Activated CD8-positive, alpha-beta memory T cell treated with anti-CD3 and anti-CD28 coated beads for 24 hours (primary cell): ENCODE data around the gene NFYC.
A peak's percentile ranks its signal among the peaks of the same experiment; 100 is the strongest.

Source experiments
- DNase-seq: peaks from one replicate; pipeline ENCODE4 v3.0.0-alpha.2; 2020

NFYC gene

DNA sequence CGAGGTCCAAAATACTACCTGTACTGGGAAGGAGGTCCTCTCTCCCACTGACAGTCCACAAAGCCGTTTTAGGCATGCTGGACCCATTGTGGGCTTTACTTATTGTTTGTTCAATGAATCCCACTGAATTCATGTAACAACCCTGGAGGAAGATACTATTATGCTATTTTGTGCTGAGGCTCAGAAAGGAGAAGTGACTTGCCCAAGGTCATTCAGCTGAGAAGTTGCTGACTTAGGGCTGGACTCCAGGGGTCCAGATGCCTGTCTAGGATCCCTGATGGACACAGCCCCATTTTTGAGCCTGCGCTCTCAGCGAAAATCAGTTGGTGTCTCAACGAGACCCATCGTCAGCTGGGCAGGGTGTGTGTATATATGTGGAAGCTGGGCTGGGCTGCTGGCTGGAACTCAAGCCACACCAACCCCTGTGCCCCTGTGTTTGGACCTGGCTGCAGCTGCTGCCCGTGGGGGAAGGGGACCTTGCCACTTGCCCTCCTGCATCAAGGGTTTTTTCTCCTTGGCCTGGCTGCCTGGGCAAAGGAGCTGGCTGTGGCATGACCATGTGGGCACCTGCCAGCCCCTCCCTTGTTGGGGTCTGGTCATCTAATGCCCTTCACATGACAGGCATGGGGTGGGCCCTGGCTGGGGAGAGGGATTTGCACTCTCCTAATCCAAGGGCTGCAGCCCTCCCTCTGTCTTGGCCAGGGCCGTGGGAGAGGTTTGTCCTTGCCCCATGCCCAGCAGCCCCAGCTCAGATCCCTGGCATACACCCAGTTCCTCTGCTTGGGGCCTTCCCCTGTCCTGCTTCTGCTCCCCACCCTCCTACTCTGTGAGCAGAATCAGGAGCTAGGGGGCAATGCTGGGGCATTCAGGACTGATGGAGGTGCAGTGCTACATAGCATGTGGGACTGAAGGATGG is 107.1 kb downstream of the NFYC start:
- DNase-seq: no peak

DNA sequence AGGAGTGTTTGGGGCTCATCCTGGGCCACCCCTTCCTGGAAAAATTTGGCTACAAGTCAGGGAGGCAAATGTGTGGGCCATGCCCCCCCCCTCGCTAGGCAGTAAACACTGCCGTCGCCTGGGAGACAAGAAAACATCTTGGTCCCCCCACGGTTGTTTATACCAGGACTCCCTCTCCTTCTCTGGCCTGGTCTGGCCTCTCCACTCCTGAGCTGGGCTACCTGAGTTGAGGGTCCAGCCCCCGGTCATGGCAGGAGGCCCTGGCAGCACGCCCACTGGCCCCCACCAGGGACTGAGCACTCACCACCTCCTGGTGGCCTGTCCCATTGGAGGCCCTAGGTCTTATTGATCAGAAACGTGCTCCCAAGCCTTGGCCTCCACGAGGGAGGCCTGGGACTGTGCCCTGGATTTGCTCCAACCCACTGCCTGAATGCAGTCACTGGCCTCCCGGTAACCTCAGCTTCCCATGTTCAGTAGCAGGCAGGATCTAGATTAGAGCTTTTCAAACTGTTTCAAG is 107.9 kb downstream of the NFYC start:
- DNase-seq: no peak

DNA sequence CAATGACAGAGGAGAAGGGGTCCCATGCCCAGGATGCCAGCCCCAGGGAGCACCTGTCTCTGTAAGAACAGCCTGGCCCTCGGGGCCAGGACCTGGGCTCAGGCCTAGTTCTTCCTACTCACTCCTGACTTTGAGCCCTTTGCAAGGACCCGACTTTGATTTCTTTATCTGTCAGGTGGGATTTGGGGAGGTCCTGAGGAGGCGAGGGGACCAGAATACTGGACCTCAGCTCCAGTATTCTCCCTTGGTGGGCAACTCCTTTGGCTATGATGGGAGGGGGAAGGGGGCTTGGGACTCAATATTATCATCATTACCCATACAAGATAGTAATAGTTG is 110.2 kb downstream of the NFYC start:
- DNase-seq: no peak

DNA sequence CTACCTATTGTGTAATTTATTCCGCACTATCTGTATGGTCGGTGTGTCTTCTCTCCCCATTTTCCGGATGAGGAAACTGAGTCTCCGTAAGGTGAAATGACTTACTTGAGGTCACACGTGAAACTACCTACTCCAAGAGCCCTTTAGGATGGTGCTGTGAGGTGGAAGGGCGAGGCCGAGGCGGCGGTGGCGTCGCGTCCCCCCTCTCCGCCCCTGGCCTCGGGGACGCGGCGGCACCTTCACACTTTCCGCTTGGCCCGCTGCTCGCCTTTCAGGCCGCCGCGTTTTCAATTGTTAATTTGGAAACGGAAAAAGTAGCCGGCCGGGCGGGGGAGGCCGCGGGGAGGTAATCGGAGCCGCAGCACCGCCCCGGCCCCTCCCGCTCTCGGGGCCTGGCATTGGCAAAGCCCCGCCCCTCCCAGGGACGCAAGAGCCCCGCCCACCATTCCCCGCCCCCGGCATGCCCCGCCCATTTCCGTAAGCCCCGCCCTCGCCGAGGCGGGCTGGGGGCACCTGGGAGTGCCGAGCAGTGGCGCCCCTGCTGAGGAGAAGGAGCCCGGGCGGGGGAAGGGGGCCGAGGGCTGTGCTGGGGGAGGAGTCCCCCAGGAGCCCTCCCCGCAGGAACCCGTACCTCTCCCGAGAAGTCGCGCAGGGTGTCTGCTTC is 110.7 kb downstream of the NFYC start:
- peak; percentile 90 for DNase-seq

DNA sequence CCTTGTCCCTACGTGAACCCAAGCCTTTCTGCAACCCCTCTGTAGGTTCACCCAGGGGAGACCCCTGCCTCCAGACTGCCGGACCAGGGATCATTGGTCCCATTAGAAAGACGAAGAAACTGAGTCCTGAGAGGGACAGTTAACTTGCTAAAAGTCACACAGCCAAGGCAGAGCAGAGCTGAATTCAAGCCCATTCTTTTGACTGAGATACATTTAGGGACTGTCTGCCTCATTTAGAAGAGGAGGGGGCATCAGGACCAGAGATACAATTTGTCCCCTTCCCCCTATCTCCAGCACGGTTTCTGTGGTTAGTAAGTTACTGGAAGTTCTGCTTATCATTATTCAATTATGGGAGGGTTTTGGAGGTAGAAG is 111.2 kb downstream of the NFYC start:
- DNase-seq: no peak

DNA sequence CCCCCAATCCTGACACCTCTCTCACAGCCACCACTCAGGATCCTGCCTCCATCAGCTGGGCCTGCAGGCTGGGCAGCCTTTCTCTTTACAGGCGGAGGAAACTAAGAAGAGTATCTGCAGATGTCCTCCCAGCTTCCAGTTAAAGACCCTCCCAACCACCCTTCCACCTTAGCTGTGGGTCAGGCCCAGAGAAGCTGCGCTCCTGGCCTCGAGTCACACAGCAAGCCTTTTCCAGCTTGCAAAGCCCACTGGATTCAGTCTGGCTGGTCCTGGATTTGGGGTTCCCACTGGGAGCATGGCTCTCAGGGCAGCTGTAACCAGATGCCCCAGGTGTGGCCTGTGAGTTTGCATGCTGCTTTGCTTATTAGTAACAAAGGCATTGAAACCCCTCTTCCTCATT is 111.9 kb downstream of the NFYC start:
- DNase-seq: no peak

DNA sequence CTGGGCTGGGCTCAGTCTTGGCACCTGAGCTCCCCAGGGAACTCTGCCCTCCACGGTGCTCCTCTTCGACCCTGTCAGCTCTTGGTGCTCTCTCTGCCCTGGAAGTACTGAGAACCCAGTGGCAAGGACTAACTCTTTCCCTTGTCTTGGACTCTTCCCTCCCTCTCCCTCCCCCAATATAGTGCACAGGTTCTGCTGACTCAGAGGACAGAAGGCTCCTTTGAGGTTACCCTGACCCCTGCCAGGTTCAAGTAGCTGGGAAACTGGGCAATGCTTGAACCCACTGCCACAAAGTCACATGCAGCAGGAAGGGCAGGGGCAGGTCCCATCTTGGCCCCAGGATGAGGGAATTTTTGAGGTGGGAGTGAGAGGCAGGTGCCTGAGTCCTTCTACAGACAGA is 112.4 kb downstream of the NFYC start:
- no peak for DNase-seq

DNA sequence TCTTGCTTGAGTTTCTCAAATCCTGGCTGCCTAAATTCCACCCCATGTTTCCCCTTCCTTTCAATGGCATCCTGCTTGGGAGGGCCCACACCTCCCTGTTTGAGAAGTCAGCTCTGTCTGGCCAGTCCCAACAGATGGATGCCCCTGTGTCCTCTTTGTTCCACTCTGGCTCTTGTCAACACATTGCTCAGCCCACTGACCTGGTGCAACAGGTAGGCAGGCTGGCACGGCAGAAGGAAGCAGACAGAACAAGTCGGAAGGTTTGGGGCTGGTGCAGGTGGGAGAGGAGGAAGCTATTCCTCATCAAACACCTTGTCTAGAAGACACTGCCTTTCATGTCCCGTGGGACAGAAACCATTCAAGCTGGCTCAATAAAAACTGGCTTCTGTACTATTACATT is 114.7 kb downstream of the NFYC start:
- no peak for DNase-seq

DNA sequence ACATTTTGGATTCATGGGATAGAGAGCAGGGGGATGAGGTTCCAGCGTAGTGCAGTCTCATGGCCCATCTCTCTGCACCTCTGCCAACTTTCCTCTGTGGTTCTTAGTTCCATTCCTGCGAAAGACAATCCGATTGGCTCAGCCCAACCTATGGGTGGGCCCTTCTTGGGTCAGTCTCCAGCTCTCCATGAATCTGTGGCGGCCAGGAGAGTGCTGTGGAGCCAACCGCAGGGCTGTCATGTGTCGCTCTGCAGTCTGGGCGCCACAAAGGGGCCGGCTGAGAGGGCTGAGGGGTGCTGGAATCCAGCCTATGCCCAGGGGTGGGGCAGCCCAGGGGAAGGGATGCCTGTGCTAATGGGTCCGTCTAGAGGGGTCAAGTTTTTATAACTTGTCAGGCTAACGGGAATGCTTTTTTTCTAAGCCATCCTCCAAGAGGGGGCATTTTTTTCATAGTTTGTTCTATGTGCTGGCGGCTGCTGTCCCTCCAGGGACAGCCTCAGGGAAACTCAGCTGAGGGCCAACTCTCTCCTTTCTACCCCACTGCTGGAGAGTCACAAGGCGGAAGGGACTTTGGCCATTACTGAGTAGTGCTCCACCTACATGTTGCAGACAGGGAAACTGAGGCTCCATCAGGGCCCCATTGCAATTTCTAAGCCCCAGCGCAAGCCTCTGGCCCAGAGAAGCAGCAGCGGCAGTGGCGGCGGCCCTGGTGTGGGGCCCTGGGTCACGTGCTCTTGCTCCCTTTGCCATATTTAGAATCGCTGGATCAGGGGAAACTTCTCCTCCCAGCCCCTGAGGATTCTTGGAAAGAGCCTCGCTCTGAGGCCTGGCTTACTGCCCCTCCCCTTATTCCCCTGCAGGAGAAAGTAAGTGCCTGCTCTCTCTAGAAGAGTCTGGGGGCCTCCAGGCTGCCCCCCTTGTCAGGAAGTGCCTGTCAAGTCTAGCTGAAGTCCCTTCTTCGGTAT is 115.5 kb downstream of the NFYC start:
- no peak for DNase-seq

DNA sequence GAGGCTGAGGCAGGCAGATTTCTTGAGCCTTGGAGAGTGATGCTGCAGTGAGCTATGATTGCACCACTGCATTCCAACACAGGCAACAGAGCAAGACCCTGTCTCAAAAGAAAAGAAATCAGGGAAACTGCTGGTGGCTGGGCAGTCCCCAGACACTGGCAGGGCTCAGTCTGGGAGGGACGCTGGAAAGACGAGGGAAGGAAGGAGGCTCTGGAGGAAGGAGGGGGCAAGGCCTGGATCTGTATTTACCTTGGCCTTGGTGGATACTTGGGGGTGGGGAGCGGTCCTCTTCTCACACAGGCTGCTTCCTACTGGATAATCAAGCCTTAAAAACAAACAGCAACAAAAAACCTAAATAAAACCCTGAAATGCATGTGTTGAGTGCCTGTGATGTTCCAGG is 116.5 kb downstream of the NFYC start:
- DNase-seq: no peak

DNA sequence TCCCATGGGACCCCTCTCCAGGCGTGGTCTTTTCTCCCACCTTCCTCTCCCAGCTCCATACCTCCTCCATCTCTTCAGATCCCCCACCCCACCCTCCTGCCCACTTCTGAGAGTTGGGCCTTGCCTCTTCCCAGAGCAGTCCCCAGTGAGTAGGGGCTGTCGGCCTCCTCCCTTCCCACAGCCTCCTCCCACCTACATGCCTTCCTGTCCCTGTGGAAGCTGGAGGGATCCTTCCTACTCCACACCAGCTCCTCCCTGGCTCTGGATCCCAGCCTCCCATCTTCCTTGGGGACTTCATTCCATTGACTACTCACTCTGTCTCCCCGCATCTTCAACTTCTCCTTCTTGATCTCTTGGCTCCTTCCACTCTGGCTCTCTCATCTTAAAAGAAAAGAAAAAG is 116.9 kb downstream of the NFYC start:
- DNase-seq: no peak

DNA sequence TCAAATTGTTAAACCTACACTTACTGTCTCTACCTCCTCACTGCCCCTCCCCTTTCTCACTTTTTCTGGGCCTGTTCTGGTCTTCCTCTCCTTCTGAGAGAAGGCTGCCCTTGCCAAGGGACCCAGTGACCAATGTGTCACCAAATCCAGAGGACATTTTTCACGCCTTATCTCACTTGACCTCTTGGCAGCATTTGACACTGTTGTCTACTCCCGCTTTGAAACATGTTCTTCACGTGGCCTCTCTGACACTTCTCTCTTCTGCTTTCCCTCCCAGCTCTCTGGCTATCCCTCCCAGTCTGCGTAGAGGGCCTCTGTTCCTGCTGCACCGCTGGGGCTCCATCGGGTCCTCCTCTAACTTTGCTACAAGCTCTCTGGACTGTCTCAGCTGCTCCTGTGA is 117.4 kb downstream of the NFYC start:
- no peak for DNase-seq

DNA sequence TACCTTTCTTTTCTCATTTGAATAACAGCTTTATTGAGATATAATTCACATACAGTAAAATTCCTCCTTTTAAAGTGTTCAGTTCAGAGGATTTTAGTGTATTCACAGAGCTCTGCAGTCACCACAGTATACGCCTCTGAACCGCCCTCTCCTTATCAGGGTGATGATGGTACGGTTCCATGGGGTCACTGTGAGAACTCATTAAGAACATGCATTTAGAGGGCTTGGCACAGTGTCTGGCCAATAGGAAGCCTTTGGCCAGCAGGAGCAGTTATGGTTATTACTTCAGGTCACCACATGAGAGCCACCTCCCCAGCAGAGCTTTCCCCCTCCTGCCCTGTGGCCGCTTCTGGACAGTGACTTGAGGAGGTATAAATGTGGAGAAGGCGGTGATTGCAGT is 119.4 kb downstream of the NFYC start:
- no peak for DNase-seq

DNA sequence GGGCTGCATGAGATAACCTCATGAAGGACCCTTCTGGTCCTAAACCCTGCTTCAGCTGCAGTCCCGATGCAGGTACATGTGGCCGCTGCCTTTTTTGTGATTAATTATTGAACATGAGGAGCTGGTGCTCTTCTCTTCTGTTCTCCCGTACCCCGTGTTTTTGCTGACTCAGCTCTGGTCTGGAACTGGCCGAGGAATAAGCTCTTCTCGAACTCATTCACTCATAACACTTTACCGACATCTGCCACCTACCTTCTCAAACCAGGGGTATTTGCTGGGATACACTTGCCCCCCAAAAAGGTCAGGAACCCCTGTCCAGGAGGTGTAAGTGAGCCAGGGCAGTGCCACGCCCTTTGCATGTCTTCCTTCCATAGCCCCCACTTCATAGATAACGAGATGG is 123.9 kb downstream of the NFYC start:
- no peak for DNase-seq

DNA sequence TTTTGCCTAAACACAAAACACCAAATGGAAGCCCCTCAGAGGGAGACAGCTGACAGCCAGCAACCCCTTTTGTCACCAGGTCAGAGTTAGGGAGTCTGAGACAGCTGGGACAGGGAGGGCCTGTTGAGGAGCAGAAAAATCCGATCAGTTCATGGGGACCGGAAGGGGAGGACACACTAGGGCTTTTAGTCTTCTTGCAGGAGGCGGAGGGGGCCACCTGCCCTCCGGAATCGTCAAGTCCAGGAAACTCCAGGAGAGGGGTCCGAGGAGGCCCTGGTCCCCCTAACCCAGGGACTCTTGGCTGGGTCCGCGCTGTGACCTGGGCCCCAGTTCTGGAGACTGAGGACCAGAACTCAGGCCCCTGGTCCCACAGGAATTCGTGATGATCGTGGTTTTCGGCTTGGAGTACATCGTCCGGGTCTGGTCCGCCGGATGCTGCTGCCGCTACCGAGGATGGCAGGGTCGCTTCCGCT is 126.3 kb downstream of the NFYC start:
- no peak for DNase-seq

DNA sequence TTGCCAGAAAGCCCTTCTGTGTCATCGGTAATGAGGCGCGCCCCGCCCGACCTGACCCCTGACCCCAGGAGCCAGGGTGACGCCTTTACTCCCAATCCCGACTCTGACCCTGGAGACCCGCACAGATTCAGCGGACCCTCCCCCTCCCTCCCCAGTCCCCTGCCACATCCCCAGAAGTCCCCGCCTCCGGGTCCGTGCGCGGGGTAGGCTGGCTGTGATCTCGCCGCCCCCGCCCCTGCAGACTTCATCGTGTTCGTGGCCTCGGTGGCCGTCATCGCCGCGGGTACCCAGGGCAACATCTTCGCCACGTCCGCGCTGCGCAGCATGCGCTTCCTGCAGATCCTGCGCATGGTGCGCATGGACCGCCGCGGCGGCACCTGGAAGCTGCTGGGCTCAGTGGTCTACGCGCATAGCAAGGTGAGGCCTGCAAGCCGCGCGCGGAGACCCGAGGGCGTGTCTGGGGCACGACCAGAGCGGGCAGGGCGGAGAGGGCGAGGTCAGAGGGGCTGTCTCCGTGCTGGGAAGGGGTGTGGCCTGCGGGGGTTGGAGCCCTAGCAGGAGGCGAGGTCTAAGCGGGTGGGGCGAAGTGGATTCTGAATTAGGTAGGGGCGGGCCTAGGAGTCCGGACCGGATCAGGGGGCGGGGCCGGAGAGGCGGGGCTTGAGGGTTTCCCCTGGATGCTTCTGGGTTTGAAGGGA is 126.9 kb downstream of the NFYC start:
- DNase-seq: peak; percentile 91

DNA sequence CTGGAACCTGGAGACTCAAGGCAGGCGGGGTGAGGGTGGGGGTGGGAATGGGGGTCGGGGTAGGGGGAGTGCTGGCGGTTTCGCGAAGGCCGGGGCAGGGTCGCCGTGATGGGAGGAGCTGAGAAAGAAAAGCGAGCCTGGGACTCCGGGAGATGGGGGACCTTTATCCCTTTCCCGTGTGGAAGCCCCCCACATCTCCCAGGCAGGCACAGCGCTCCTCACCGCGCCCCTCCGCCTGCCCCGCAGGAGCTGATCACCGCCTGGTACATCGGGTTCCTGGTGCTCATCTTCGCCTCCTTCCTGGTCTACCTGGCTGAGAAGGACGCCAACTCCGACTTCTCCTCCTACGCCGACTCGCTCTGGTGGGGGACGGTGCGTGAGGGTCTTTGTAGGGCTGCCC is 127.6 kb downstream of the NFYC start:
- no peak for DNase-seq

DNA sequence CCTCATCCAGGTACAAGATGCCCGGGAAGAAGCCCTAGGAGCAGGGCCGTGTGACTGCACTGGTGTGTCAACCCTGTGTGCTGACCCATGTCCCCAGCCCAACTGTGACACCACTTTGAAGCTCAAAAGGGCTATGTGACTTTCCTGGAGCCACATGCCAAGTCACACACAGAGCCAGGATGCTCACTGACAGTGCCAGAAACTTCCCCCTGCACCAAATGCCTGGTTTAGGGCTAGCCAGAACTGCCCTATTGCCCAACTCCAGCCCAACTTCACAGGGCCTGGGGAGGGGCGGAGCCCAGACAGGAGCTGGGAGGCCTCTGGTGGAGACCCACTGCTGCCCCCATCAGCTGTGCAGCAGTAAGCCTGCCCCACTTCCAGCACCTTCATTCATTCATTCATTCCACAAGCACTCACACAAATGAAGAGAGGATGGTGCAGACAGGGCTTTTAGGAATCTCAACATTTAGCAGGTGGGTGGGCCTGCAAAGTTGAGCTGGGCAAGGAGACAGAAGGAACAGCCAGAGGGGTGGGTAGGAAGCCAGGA is 128.8 kb downstream of the NFYC start:
- no peak for DNase-seq
